ENCODE data around the gene CHCT1.
"Not testable (repeated sequence)": the region's sequence is repeated elsewhere in the genome, so short reads cannot be mapped to it uniquely, and the experiment has no call there.

Gene CHCT1

GRCh38 chr17:60392845-60393702 lies 29.2 kb upstream of the CHCT1 start:
- peak overlapping the region; percentile 93 for H3K27ac Mint-ChIP-seq
- ATAC-seq (no peak), DNase-seq (ENCODE audit: low spot score in 2 of 2) (peak; percentile 7 to 55)
- H3K4me3 Mint-ChIP-seq, result peak overlapping the region; percentile 94
- H3K9me3 Mint-ChIP-seq, result no peaks in the 10 kb centered on the region
- peaks cover 32% of the 10 kb centered on the region for H3K4me1 Mint-ChIP-seq
- H3K36me3 Mint-ChIP-seq, result peaks cover 21% of the 10 kb centered on the region

GRCh38 chr17:60393840-60394723 lies 28.2 kb upstream of the CHCT1 start:
- H3K36me3 Mint-ChIP-seq, result peaks cover 21% of the 10 kb centered on the region
- ATAC-seq (no peak), DNase-seq (ENCODE audit: low spot score in 2 of 2) (no peak)
- H3K4me1 Mint-ChIP-seq, result peaks cover 37% of the 10 kb centered on the region
- no peaks in the 10 kb centered on the region for H3K9me3 Mint-ChIP-seq
- H3K27ac Mint-ChIP-seq, result no peak overlapping the region
- H3K4me3 Mint-ChIP-seq, result no peak overlapping the region

GRCh38 chr17:60395508-60396065 lies 26.7 kb upstream of the CHCT1 start:
- DNase-seq (ENCODE audit: low spot score in 2 of 2), result no peak
- peaks cover 29% of the 10 kb centered on the region for H3K4me1 Mint-ChIP-seq
- no peak overlapping the region for H3K27ac Mint-ChIP-seq
- peak; percentile 35 for ATAC-seq
- H3K9me3 Mint-ChIP-seq, result no peaks in the 10 kb centered on the region
- H3K4me3 Mint-ChIP-seq, result no peak overlapping the region
- H3K36me3 Mint-ChIP-seq, result peaks cover 21% of the 10 kb centered on the region

- H3K4me1 Mint-ChIP-seq, result peaks cover 21% of the 10 kb centered on the region
- H3K4me3 Mint-ChIP-seq, result no peak overlapping the region
- ATAC-seq, result no peak
- no peak overlapping the region for H3K27ac Mint-ChIP-seq
- no peak for DNase-seq (ENCODE audit: low spot score in 2 of 2)
- peaks cover 19% of the 10 kb centered on the region for H3K36me3 Mint-ChIP-seq
- H3K9me3 Mint-ChIP-seq, result no peaks in the 10 kb centered on the region
Measured at GRCh38 chr17:60396412-60396811, 25.9 kb upstream of the CHCT1 start.

- Mint-ChIP-seq H3K36me3 (no peaks in the 10 kb centered on the region), H3K4me1 (peaks cover 10% of the 10 kb centered on the region), H3K27ac (peak overlapping the region; percentile 60), H3K9me3 (no peaks in the 10 kb centered on the region), H3K4me3 (no peak overlapping the region)
- no peak for DNase-seq (ENCODE audit: low spot score in 2 of 2)
- peak; percentile 39 for ATAC-seq
Measured at GRCh38 chr17:60398227-60398959, 23.9 kb upstream of the CHCT1 start.

GRCh38 chr17:60401819-60402218 lies 20.5 kb upstream of the CHCT1 start:
- Mint-ChIP-seq H3K4me1 (peaks cover 5% of the 10 kb centered on the region), H3K4me3 (no peak overlapping the region), H3K36me3 (no peaks in the 10 kb centered on the region), H3K27ac (no peak overlapping the region), H3K9me3 (no peaks in the 10 kb centered on the region)
- DNase-seq (ENCODE audit: low spot score in 2 of 2) (no peak), ATAC-seq (no peak)

GRCh38 chr17:60403523-60403810 lies 18.8 kb upstream of the CHCT1 start:
- no peak overlapping the region for H3K4me3 Mint-ChIP-seq
- H3K27ac Mint-ChIP-seq, result no peak overlapping the region
- H3K36me3 Mint-ChIP-seq, result no peaks in the 10 kb centered on the region
- peaks cover under 1% of the 10 kb centered on the region for H3K4me1 Mint-ChIP-seq
- H3K9me3 Mint-ChIP-seq, result no peaks in the 10 kb centered on the region
- ATAC-seq (no peak), DNase-seq (ENCODE audit: low spot score in 2 of 2) (no peak)

GRCh38 chr17:60403962-60404361 lies 18.3 kb upstream of the CHCT1 start:
- H3K27ac Mint-ChIP-seq, result no peak overlapping the region
- no peaks in the 10 kb centered on the region for H3K4me1 Mint-ChIP-seq
- no peak for ATAC-seq
- H3K4me3 Mint-ChIP-seq, result no peak overlapping the region
- no peak for DNase-seq (ENCODE audit: low spot score in 2 of 2)
- no peaks in the 10 kb centered on the region for H3K9me3 Mint-ChIP-seq
- H3K36me3 Mint-ChIP-seq, result no peaks in the 10 kb centered on the region

GRCh38 chr17:60406887-60407286 lies 15.4 kb upstream of the CHCT1 start:
- ATAC-seq (no peak), DNase-seq (ENCODE audit: low spot score in 2 of 2) (no peak)
- no peaks in the 10 kb centered on the region for H3K9me3 Mint-ChIP-seq
- H3K27ac Mint-ChIP-seq, result no peak overlapping the region
- no peaks in the 10 kb centered on the region for H3K36me3 Mint-ChIP-seq
- no peaks in the 10 kb centered on the region for H3K4me1 Mint-ChIP-seq
- no peak overlapping the region for H3K4me3 Mint-ChIP-seq

- DNase-seq (ENCODE audit: low spot score in 2 of 2) (no peak), ATAC-seq (no peak)
- no peaks in the 10 kb centered on the region for H3K36me3 Mint-ChIP-seq
- H3K9me3 Mint-ChIP-seq, result no peaks in the 10 kb centered on the region
- H3K4me3 Mint-ChIP-seq, result no peak overlapping the region
- H3K27ac Mint-ChIP-seq, result no peak overlapping the region
- H3K4me1 Mint-ChIP-seq, result no peaks in the 10 kb centered on the region
Measured at GRCh38 chr17:60410001-60410400, 12.3 kb upstream of the CHCT1 start.

- no peak overlapping the region for H3K27ac Mint-ChIP-seq
- H3K9me3 Mint-ChIP-seq, result no peaks in the 10 kb centered on the region
- no peak for ATAC-seq
- DNase-seq (ENCODE audit: low spot score in 2 of 2), result no peak
- H3K4me1 Mint-ChIP-seq, result no peaks in the 10 kb centered on the region
- no peaks in the 10 kb centered on the region for H3K36me3 Mint-ChIP-seq
- no peak overlapping the region for H3K4me3 Mint-ChIP-seq
Measured at GRCh38 chr17:60412701-60413100, 9.6 kb upstream of the CHCT1 start.

GRCh38 chr17:60415146-60415545 lies 7.1 kb upstream of the CHCT1 start:
- no peak overlapping the region for H3K27ac Mint-ChIP-seq
- no peaks in the 10 kb centered on the region for H3K9me3 Mint-ChIP-seq
- H3K4me1 Mint-ChIP-seq, result no peaks in the 10 kb centered on the region
- no peak overlapping the region for H3K4me3 Mint-ChIP-seq
- DNase-seq (ENCODE audit: low spot score in 2 of 2) (no peak), ATAC-seq (no peak)
- H3K36me3 Mint-ChIP-seq, result no peaks in the 10 kb centered on the region

GRCh38 chr17:60416368-60416925 lies 5.8 kb upstream of the CHCT1 start:
- Mint-ChIP-seq H3K27ac (no peak overlapping the region), H3K36me3 (no peaks in the 10 kb centered on the region), H3K4me3 (no peak overlapping the region), H3K4me1 (peaks cover 7% of the 10 kb centered on the region), H3K9me3 (no peaks in the 10 kb centered on the region)
- ATAC-seq (no peak), DNase-seq (ENCODE audit: low spot score in 2 of 2) (no peak)

GRCh38 chr17:60419003-60419402 lies 3.3 kb upstream of the CHCT1 start:
- H3K27ac Mint-ChIP-seq; DNase-seq (ENCODE audit: low spot score in 2 of 2); H3K9me3 Mint-ChIP-seq; H3K36me3 Mint-ChIP-seq; ATAC-seq; H3K4me3 Mint-ChIP-seq: not testable (repeated sequence)
- peaks cover 14% of the 10 kb centered on the region for H3K4me1 Mint-ChIP-seq

- H3K36me3 Mint-ChIP-seq; ATAC-seq; H3K27ac Mint-ChIP-seq; DNase-seq (ENCODE audit: low spot score in 2 of 2); H3K4me3 Mint-ChIP-seq; H3K9me3 Mint-ChIP-seq: not testable (repeated sequence)
- peaks cover 14% of the 10 kb centered on the region for H3K4me1 Mint-ChIP-seq
Measured at GRCh38 chr17:60419875-60420274, 2.4 kb upstream of the CHCT1 start.
